Lung (tissue), 14 donors: ENCODE results near the gene GOLGA8N. TPM values are rescaled to one million over a fixed set of nuclear protein-coding genes. Genes with fewer than 3 reads are reported as not detected.
"Not testable (repeated sequence)": the region's sequence is repeated elsewhere in the genome, so short reads cannot be mapped to it uniquely, and the experiment has no call there.

Source experiments
- ATAC-seq: fragments of 200-7000 bp; cut with Tn5 transposase; one replicate; pipeline ENCODE4 v1.9.1; 2020; ENCODE audit warnings: moderate number of reproducible peaks; ENCODE audit not compliant: insufficient read depth, low FRiP score
- DNase-seq, 3 donors: peaks; one replicate each; pipeline ENCODE4 v3.0.0-alpha.2; 2013 to 2017
- H3K27ac ChIP-seq, 2 donors: one replicate each; pipeline ENCODE4 v1.5.1; 2013; ENCODE audit warnings: mild to moderate bottlenecking in 2 of 2, moderate library complexity in 2 of 2, control low read depth in 1 of 2, inconsistent platforms in 1 of 2, low read depth in 1 of 2, low read length in 1 of 2
- H3K27me3 ChIP-seq, 3 donors: one replicate each; pipeline ENCODE4 v1.5.1; 2013; ENCODE audit warnings: low read length in 2 of 3; ENCODE audit not compliant: control insufficient read depth in 3 of 3, insufficient read depth in 3 of 3
- H3K36me3 ChIP-seq, 4 donors: one replicate each; pipeline ENCODE4 v1.5.1; 2013; ENCODE audit warnings: low read length in 4 of 4, mild to moderate bottlenecking in 1 of 4, moderate library complexity in 1 of 4; ENCODE audit not compliant: control insufficient read depth in 4 of 4, insufficient read depth in 4 of 4
- H3K4me1 ChIP-seq, 5 donors: one replicate each; pipeline ENCODE4 v1.5.1; 2013; ENCODE audit warnings: low read length in 5 of 5, mild to moderate bottlenecking in 2 of 5, moderate library complexity in 1 of 5; ENCODE audit not compliant: control insufficient read depth in 5 of 5, insufficient read depth in 5 of 5
- H3K4me3 ChIP-seq: one replicate; pipeline ENCODE4 v1.5.1; 2013; ENCODE audit warnings: mild to moderate bottlenecking, control low read depth, moderate library complexity
- H3K9ac ChIP-seq, 2 donors: one replicate each; pipeline ENCODE4 v1.5.1; 2013; ENCODE audit warnings: low read length in 2 of 2, control low read depth in 1 of 2; ENCODE audit not compliant: insufficient read depth in 1 of 2
- H3K9me3 ChIP-seq, 4 donors: one replicate each; pipeline ENCODE4 v1.5.1; 2013; ENCODE audit warnings: low read length in 3 of 4, mild to moderate bottlenecking in 1 of 4, moderate library complexity in 1 of 4; ENCODE audit not compliant: control insufficient read depth in 4 of 4, insufficient read depth in 3 of 4
- WGBS, 2 donors: extraction: QIAGEN DNeasy Blood & Tissue Kit; methylation state at CpG; one replicate each; pipeline ENCODE4 v1.1.7; 2013; 5-methylcytosine and 5-hydroxymethylcytosine counted together
- long read RNA-seq, 5 donors: transcript quantifications; one replicate each; lab custom pipeline, GENCODE V29; 2026
- polyA plus RNA-seq, 2 donors: library from polyadenylated mRNA; stranded (reverse); fragments of 200-250 nt; gene quantifications; one replicate each; pipeline ENCODE4 v1.2.1, GENCODE V29; 2013
- total RNA-seq, 2 donors: library from RNA; depleted of rRNA in 1 of 2; stranded (reverse); fragments of >200 nt in 1 of 2; gene quantifications; one replicate each; pipeline ENCODE4 v1.2.1, GENCODE V29; 2014 to 2021
- donor health status: Bipolar disorder and iron deficiency.
- donor health status: healthy.
- donor health status: DM: yes; HTN: yes; CAD: no.

The GOLGA8N gene
- 10 to 100 TPM; 11.1 to 19.0 TPM for total RNA-seq
- 10 to 100 TPM in 1 of 2 donors, 1 to 10 TPM in 1; 2.0 to 11.6 TPM for polyA plus RNA-seq
- long read RNA-seq, donor 1, result 0 reads
- long read RNA-seq, donor 2, result 0 reads
- long read RNA-seq, donor 3, result 0 reads
- long read RNA-seq, donor 4, result 0 reads
- long read RNA-seq, donor 5, result 0 reads

DNA sequence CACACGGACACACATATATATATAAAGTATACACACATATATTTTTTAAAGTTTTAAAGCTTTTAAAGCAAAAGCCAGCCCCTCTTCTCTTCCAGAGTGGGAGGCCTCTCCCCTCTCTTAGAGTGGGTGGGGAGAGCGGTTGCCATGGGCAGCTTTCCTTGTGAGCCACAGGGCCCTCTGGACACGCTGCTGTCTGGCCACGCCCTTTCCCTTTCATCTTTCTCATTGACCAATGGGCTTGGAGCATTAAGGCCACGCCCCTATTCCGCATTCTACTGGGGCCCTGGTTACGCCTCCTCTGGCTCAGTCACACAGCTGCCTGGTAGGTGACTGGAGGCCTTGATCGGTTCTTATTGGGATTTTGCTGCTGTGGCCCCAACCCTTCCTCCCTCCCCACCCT lies at the start of gene GOLGA8N:
Gene GOLGA8N (plus strand): TSS at position 306 of the 400 bp plus-strand sequence.
- not testable (repeated sequence) for H3K36me3 ChIP-seq, H3K27ac ChIP-seq, H3K4me3 ChIP-seq, H3K9me3 ChIP-seq, H3K4me1 ChIP-seq, H3K9ac ChIP-seq, ATAC-seq, DNase-seq, H3K27me3 ChIP-seq
- 86 to 100% methylated on average over 1 to 5 of the region's 8 CpGs for WGBS, 2 donors

- not testable (repeated sequence) for H3K4me3 ChIP-seq, H3K4me1 ChIP-seq, DNase-seq, H3K9me3 ChIP-seq, H3K27me3 ChIP-seq, H3K27ac ChIP-seq, H3K9ac ChIP-seq, ATAC-seq, H3K36me3 ChIP-seq
- no CpG with 5 or more reads among the region's 1 CpG for WGBS, 2 donors
These were observed 49.8 kb upstream of the GOLGA8N start for GRCh38 chr15:32543456-32543855.

- not testable (repeated sequence) for ATAC-seq, DNase-seq, H3K36me3 ChIP-seq, H3K27me3 ChIP-seq, H3K27ac ChIP-seq, H3K4me1 ChIP-seq, H3K9ac ChIP-seq, H3K9me3 ChIP-seq, H3K4me3 ChIP-seq
- no CpG with 5 or more reads among the region's 9 CpGs for WGBS, 2 donors
These were observed 48.1 kb upstream of the GOLGA8N start for GRCh38 chr15:32545129-32545528.

DNA sequence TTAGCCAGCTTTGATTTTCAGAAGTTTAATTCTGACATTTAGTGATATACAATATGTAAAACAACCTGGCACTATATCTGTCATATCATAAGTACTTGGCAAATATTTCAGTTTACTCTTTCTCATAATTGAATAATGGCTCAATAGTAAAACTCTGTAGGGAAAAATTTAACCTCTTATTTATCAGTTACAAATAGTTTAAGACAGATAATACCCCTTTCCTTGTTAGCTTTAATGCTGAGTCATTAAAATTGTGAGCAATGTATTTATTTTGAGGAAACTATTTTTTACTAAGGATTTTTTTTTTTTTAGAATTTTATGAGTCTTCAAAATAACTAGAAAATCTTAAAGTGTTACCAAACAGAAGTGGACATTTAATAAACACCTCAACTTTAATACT lies 38.7 kb upstream of the GOLGA8N start:
- H3K27ac ChIP-seq, ATAC-seq: not testable (repeated sequence)

DNA sequence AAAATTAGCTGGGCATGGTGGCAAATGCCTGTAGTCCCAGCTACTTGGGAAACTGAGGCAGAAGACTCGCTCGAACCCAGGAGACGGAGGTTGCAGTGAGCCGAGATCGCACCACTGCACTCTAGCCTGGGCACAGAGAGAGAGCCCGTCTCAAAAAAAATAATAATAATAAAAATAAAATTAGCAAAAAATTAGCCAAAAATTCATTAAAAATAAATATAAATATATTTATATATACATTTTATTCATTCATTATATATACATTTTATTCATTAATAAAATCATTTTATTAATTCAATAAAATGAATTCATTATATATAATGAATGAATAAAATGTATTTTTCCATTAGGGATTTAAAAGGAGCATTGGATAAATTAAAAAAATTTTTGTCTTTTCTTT lies 31.1 kb upstream of the GOLGA8N start:
- not testable (repeated sequence) for H3K9ac ChIP-seq, H3K9me3 ChIP-seq, DNase-seq, H3K36me3 ChIP-seq, H3K27me3 ChIP-seq, H3K4me1 ChIP-seq, ATAC-seq, H3K4me3 ChIP-seq, H3K27ac ChIP-seq
- 96% methylated on average over 6 of the region's 6 CpGs for WGBS, 2 donors

More for the DNA sequence above, 38.7 kb upstream of the GOLGA8N start:
- not testable (repeated sequence) for H3K9me3 ChIP-seq, DNase-seq, H3K4me1 ChIP-seq, H3K9ac ChIP-seq, H3K36me3 ChIP-seq, H3K27me3 ChIP-seq, H3K4me3 ChIP-seq

GRCh38 chr15:32568988-32569387 lies 24.3 kb upstream of the GOLGA8N start:
- not testable (repeated sequence) for H3K4me3 ChIP-seq, H3K9ac ChIP-seq, H3K9me3 ChIP-seq, DNase-seq, H3K4me1 ChIP-seq, ATAC-seq, H3K36me3 ChIP-seq, H3K27ac ChIP-seq, H3K27me3 ChIP-seq
- 41 to 70% methylated on average over 1 of the region's 3 CpGs for WGBS, 2 donors

DNA sequence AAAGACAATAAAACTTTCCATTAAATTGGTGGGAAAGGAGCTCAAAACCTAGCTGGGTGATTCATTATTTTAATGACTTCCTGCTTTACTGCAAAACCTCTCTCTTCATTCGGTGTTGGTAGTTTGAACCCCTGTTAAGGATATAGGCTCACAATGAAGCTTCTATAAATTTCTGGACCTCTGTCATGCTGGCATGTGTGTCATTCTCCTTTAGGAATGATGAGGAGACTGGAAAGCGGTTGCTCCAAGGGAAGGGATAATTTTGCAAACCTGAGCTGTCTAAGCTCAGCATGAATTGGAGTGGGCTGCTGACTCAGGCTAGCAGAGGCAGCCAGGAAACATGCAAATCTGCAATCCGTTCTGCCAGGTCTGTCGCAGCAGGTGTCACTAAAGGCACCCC lies 14.8 kb upstream of the GOLGA8N start:
- H3K36me3 ChIP-seq, DNase-seq, H3K9ac ChIP-seq, ATAC-seq, H3K27me3 ChIP-seq, H3K4me1 ChIP-seq, H3K4me3 ChIP-seq, H3K9me3 ChIP-seq, H3K27ac ChIP-seq: not testable (repeated sequence)
- WGBS, 2 donors, result 41 to 50% methylated on average over 1 to 2 of the region's 4 CpGs

DNA sequence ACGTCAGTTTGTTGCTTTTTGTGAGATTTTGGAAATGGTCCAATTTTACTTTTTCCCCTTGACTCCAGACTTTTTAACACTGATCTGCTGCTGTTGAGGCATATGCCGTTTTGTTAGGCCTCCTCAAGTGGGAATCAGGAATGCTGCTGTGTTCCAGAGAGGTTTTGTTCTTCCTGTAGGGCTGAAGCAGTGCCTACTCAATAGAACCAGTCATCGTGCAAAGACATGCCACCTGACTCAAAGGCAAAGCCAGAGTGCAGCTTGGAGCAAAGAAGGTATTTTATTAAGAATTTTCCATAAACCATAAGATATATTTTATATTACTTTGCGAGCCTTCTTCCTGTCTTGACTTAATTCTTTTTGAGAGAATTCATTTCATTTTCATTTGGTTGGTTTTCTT lies 7.4 kb upstream of the GOLGA8N start:
- H3K36me3 ChIP-seq, H3K9ac ChIP-seq, H3K9me3 ChIP-seq, H3K4me3 ChIP-seq, H3K27me3 ChIP-seq, ATAC-seq, H3K4me1 ChIP-seq, H3K27ac ChIP-seq: not testable (repeated sequence)
- 58 to 70% methylated on average over 3 of the region's 4 CpGs for WGBS, 2 donors
- peak in 2 of 3 donors; percentile 1 to 20 for DNase-seq
